Activated CD4-positive, alpha-beta T cell treated with anti-CD3 and anti-CD28 coated beads, Interleukin-2, amount 50 U/mL, for 16 hours (primary cell): ENCODE measurements around the gene SP7.
"Not testable (repeated sequence)": the region's sequence is repeated elsewhere in the genome, so short reads cannot be mapped to it uniquely, and the experiment has no call there.

ENCODE experiments used
- DNase-seq: peaks from one replicate; pipeline ENCODE4 v3.0.0-alpha.2; 2020

The SP7 gene

DNA sequence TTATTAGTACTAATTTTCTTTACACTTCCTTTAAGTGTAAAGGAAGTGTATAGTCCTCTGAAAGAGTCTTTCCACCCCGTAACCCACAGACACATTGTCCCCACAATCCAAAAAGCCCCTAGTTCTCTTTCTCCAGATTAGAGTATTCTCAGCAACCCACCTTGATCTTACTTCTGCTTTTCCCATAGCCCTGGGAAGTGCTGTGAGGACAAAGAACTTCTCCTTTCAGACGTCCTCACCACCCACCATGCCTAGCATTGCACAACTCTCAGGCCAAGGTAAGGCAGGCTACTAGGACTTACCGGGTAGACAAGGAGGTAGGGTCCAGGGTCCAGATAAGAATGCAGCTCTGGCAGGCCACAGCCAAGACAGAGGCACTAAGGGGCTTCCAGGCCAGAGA, 22.2 kb downstream of the SP7 start:
- no peak for DNase-seq

- no peak for DNase-seq
Measured at GRCh38 chr12:53308276-53308675, 27.9 kb downstream of the SP7 start.

GRCh38 chr12:53306826-53307225, 29.3 kb downstream of the SP7 start:
- DNase-seq: no peak

DNA sequence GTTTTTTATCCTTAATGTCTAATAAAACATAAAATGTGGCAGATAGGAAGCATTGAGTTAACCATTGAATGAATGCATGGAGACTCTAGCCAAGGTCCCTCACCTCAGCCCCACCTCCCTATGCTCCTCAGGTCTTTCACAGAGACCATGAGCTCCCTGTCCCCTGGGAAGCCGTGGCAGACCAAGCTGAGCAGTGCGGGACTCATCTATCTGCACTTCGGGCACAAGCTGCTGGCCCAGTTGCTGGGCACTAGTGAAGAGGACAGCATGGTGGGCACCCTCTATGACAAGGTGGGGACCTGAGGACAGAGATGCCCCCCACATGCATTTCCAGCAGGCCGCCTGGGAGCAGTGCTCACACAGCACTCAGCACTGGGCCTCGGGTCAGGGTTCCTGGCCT, 33.3 kb downstream of the SP7 start:
- DNase-seq: no peak

- peak; percentile 28 for DNase-seq
Measured at GRCh38 chr12:53300187-53300586, 36.0 kb downstream of the SP7 start.

DNA sequence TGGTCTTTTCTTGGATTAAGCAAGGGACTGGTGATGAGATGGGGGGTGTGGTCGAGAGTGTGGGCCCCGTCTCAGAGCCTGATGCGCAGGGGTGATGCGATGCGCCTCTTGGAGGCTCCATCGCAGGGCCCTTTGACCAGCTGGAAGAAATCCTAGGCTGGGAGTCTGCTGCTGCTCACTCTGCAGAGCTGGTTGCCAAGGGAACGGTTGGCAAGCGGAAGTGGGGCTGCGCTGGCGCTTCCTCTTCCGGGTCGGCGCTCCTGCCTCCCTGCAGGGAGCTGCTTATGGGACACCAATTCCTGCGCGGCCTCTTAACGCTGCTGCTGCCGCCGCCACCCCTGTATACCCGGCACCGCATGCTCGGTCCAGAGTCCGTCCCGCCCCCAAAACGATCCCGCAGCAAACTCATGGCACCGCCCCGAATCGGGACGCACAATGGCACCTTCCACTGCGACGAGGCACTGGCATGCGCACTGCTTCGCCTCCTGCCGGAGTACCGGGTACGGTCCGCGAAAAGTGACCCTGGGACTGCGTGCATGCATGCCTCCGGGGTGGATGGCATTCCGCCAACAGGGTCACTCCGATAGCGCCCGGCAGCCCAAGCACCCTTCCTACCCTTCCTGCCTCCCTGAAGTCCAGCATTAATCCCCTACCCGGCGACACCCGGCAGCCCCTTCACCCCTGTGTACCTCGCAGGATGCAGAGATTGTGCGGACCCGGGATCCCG, 36.5 kb downstream of the SP7 start, which contains the start of gene MYG1:
MYG1 (plus strand) TSS at position 242 of the 727 bp plus-strand sequence; CDS start at position 285, 43 bp downstream.
- DNase-seq: peak; percentile 95

DNA sequence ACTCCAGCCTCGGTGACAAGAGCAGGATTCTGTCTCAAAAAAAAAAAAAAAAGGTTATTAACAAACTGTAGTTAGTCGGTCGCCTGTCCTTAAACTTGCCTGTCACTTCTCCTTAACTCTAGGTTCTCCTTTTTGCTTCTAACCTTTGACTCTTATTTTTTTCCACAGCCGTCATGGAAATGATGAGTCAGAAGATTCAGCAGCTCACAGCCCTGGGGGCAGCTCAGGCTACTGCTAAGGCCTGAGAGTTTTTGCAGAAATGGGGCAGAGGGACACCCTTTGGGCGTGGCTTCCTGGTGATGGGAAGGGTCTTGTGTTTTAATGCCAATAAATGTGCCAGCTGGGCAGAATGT, 37.1 kb downstream of the SP7 start:
- peak; percentile 59 for DNase-seq

- DNase-seq: no peak
Measured at GRCh38 chr12:53298164-53298563, 38.0 kb downstream of the SP7 start.

DNA sequence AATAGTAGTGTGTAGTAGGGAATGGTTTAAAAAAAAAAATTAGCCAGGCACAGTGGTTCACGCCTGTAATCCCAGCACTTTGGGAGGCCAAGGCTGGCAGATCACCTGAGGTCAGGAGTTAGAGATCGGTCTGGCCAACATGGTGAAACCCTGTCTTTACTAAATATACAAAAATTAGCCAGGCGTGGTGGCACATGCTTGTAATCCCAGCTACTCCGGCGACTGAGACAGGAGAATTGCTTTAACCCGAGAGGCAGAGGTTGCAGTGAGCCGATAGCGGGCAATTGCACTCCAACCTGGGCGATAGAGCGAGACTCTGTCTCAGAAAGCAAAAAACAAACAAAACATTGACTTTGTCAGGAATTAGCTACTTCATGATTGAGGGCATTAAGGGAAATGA, 39.0 kb downstream of the SP7 start:
- not testable (repeated sequence) for DNase-seq

DNA sequence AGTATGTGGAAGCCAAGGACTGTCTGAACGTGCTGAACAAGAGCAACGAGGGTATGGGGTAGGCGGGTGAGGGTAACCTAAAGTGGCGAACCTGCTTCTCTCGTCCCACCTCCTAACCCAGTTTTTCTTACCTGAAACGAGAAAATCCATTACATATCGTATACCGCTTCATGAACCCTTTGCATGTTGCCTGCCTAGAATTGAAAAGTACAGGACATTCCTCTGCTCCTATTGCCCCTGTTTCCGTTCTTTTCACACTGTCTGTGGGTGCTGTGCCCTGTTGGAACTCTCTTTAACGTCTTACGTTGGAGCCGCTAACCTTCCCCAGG, 40.3 kb downstream of the SP7 start:
- no peak for DNase-seq

GRCh38 chr12:53295070-53295890, 40.9 kb downstream of the SP7 start, which contains the start of gene PFDN5:
TSS of gene PFDN5 (plus strand) at chr12:53295542. CDS start at chr12:53295568, 26 bp downstream.
- DNase-seq: peak; percentile 93

DNA sequence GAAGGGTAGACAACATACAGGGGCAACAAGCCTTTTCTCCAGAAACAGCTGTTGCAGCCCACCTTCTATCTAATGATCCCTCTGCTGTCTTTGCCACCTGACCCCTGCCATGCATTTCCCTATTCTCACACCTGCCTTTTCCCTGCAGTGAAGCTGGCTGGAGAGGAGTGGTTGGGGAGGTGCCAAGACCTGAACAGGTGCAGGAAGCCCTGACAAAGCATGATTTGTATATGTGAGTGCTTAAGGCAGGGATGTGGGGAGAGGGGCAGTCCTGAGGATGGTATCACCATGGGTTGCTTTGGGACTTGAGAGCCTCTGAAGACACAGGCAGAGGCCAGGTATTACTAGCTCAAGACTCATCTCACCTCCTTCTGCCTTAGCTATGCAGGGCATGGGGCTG, 43.7 kb downstream of the SP7 start:
- no peak for DNase-seq

DNA sequence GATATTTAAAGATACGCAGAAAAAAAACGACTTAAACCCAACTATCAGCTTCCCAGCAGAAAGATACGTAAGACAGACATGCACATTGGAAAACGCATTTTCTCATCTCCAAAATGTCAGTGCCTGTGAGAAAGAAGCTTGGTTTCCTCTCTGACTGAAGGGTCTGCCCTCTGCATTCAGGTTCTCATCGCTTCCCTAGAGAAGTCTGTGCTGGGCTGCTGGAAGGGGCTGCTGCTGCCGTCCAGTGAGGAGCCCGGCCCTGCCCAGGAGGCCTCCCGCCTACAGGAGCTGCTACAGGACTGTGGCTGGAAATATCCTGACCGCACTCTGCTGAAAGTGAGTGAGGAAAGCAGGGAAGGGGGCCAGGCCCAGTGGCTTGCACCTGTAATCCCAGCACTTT, 45.5 kb downstream of the SP7 start:
- no peak for DNase-seq

DNA sequence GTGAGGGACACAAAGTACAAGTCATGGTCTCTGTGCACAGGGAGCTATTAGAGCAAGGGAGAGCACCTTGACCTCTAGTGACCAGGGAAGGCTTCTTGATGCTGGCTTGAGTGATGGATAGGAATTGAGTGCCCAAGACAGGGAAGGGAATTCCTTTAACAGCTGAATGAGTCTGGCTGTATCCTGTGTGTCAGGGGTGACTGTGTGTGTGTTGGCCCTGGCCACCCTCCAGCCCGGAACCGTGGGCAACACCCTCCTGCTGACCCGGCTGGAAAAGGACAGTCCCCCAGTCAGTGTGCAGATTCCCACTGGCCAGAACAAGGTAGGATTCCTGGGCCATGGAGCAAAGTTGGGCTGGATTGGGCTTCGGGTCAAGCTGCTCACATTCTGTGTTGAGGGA, 46.3 kb downstream of the SP7 start:
- no peak for DNase-seq

- DNase-seq: no peak
Measured at GRCh38 chr12:53288322-53288721, 47.8 kb downstream of the SP7 start.

- DNase-seq: peak; percentile 68
Measured at GRCh38 chr12:53287741-53288216, 48.4 kb downstream of the SP7 start.

GRCh38 chr12:53286448-53286847, 49.7 kb downstream of the SP7 start:
- DNase-seq: no peak

DNA sequence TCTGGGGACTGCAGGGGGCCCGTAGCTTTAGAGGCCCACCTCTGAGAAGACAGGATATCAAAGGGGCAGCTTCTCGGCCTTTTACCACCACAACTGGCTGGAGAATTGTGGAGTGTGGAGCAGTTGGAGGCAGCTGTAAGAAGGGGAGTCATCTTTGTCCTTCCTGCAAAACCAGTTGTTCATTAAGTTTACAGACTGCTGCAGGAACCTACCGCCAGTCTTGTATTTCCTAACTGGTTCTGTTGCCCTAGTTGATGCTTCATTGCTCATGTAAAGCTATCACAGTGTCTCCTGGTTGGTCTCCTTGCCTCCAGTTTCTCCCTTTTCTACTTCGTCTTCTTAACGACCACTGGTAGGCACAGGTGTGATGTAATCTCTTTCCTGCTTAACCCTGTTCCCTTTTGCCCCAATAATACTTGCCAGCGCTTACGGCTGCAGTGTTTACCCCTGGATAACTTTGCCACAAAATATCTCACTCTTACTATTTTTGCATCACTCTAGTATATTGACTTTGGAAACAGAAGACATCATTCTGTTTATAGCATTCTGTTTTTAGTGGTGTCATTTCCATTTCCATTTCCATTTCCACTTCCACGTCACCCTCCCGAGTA, 56.2 kb downstream of the SP7 start:
- no peak for DNase-seq

DNA sequence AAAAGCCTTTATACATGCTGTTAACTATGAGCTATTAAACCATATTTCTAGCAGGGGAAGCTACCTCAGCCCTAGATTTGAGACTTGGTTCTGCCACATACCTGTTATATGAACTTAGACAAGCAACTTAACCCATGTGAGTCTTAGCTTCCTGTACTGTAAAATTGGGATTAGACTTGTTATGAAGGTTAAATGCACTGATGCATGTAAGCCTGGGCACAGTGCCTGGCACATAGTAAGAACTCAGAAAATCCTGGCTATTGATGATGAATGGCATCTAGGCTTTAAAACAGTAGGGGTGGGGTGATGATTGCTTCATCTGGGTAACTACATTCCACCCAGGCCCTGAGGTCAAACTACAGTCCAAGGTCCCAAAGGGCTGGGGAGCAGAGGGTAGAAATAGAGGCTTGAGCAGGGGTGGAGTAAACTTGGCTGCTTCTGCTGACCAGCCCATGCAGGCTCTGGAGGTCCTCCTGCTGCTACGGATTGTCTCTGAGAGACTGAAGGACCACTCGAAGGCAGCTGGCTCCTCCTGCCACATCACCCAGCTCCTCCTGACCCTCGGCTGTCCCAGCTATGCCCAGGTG, 56.8 kb downstream of the SP7 start:
- no peak for DNase-seq

DNA sequence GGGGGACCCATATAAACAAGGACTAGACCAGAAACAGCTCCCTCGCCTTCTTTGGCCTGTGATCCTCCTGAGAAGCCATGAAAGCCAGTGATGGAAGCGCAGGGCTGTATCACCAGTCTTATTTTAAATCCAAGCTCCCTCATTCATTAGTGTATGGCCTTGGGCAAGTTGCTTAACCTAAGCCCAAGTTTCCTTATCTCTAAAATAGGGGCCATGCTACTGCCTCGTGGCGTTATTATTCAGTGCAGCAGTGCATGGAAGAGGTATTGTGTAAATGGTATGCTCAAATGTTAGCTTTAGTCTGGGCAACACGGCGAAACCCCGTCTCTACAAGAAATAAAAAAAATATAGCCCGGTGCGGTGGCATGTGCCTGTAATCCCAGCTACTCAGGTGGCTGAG, 58.2 kb downstream of the SP7 start:
- DNase-seq: no peak
